ENCODE data around the gene OR5AR1.

The OR5AR1 gene

GRCh38 chr11:56693428-56693827 is 29.9 kb downstream of the OR5AR1 start:
- ChIA-PET CTCF (no interaction called here), POLR2A (no interaction called here)
- Histone ChIP-seq H3K9me3 (ENCODE audit: control insufficient read depth, insufficient read depth, low read depth, low read length) (no peaks in the 10 kb centered on the region), H3K36me3 (ENCODE audit: control insufficient read depth in 2 of 2, insufficient read depth in 1 of 2, low read length in 2 of 2) (no peaks in the 10 kb centered on the region), H3K27ac (ENCODE audit: extremely low read depth, low read depth, low read length) (no peak overlapping the region), H3K4me1 (ENCODE audit: control insufficient read depth, insufficient read depth, low read length) (no peaks in the 10 kb centered on the region), H3K4me3 (ENCODE audit: low read depth, low read length) (no peak overlapping the region)
- no peak for TF ChIP-seq PRDM4 (tag by site-specific recombination; IDR thresholded peaks at IDR 0.05)
- TF ChIP-seq ZNF311 (tag by site-specific recombination; IDR thresholded peaks at IDR 0.05; ENCODE audit: borderline replicate concordance) = no peak
- no peak for TF ChIP-seq ZNF37A (tag by site-specific recombination; IDR thresholded peaks at IDR 0.05)
- no peak for TF ChIP-seq ZBTB20 (tag by site-specific recombination; IDR thresholded peaks at IDR 0.05)
- no peak for TF ChIP-seq ZBTB1 (tag by site-specific recombination; IDR thresholded peaks at IDR 0.05)
- no peak for TF ChIP-seq ZNF658 (tag by site-specific recombination; IDR thresholded peaks at IDR 0.05)
- no peak for TF ChIP-seq ZNF155 (tag by site-specific recombination; IDR thresholded peaks at IDR 0.05)
- TF ChIP-seq ZIC2 (tag by site-specific recombination; IDR thresholded peaks at IDR 0.05) = no peak
- TF ChIP-seq KLF17 (tag by site-specific recombination; IDR thresholded peaks at IDR 0.05) = no peak
- no peak for TF ChIP-seq GFI1B (tag by site-specific recombination; IDR thresholded peaks at IDR 0.05)
- no peak for TF ChIP-seq ZNF544 (tag by site-specific recombination; IDR thresholded peaks at IDR 0.05)
- TF ChIP-seq ZNF645 (tag by site-specific recombination; IDR thresholded peaks at IDR 0.05) = no peak
- TF ChIP-seq ZNF366 (tag by site-specific recombination; conservative IDR thresholded peaks at IDR 0.05) = no peak
- TF ChIP-seq INSM2 (tag by site-specific recombination; IDR thresholded peaks at IDR 0.05) = no peak

GRCh38 chr11:56698795-56699194 is 35.3 kb downstream of the OR5AR1 start, which contains the start of gene OR9G1:
Gene OR9G1, plus strand, starts transcription at chr11:56699095. Its CDS starts 1,293 bp downstream, at chr11:56700388.
- ChIA-PET CTCF (no interaction called here), POLR2A (no interaction called here)
- H3K9me3 ChIP-seq (ENCODE audit: control insufficient read depth, insufficient read depth, low read depth, low read length) = no peaks in the 10 kb centered on the region
- no peak within 1 kb of the TSS for H3K27ac ChIP-seq (ENCODE audit: extremely low read depth, low read depth, low read length)
- TF ChIP-seq AEBP2 (tag by site-specific recombination; IDR thresholded peaks at IDR 0.05; ENCODE audit: borderline replicate concordance) (no peak), IKZF3 (tag by site-specific recombination; IDR thresholded peaks at IDR 0.05) (no peak), HIC1 (tag by site-specific recombination; IDR thresholded peaks at IDR 0.05) (no peak)
- H3K36me3 ChIP-seq (ENCODE audit: control insufficient read depth in 2 of 2, insufficient read depth in 1 of 2, low read length in 2 of 2) = no peaks in the 10 kb centered on the region
- H3K4me1 ChIP-seq (ENCODE audit: control insufficient read depth, insufficient read depth, low read length) = no peaks in the 10 kb centered on the region
- no peak within 1 kb of the TSS for H3K4me3 ChIP-seq (ENCODE audit: low read depth, low read length)

Measured in HEK293 (cell line).